BE2C (cell line): ENCODE results near the gene NR2C2AP.

ENCODE experiments used
- DNase-seq: peaks from one replicate; pipeline ENCODE4 v3.0.0-alpha.2; 2020
- H3K27me3 ChIP-seq: fragments of 250-450 bp; sonication (Bioruptor Pico); 2 replicates; pipeline ENCODE4 v1.5.1; 2020; ENCODE audit warnings: mild to moderate bottlenecking
- H3K36me3 ChIP-seq: fragments of 250-450 bp; sonication (Bioruptor Pico); 2 replicates; pipeline ENCODE4 v1.5.1; 2020; ENCODE audit warnings: mild to moderate bottlenecking
- H3K4me1 ChIP-seq: fragments of 250-450 bp; sonication (Bioruptor Pico); 2 replicates; pipeline ENCODE4 v1.5.1; 2020
- H3K4me3 ChIP-seq: 2 replicates; pipeline ENCODE4 v1.5.1; 2011; ENCODE audit warnings: low read depth, low read length
- H3K9me3 ChIP-seq: fragments of 250-450 bp; sonication (Bioruptor Pico); 2 replicates; pipeline ENCODE4 v1.5.1; 2020
- TF ChIP-seq, protein P1 (sequence below): IDR thresholded peaks from 2 replicates; pipeline ENCODE4 v1.5.1; 2012; ENCODE audit warnings: mild to moderate bottlenecking, low read depth, low read length

Gene NR2C2AP

GRCh38 chr19:19213426-19214158, 10.4 kb upstream of the NR2C2AP start:
- TF ChIP-seq, protein P1, sequence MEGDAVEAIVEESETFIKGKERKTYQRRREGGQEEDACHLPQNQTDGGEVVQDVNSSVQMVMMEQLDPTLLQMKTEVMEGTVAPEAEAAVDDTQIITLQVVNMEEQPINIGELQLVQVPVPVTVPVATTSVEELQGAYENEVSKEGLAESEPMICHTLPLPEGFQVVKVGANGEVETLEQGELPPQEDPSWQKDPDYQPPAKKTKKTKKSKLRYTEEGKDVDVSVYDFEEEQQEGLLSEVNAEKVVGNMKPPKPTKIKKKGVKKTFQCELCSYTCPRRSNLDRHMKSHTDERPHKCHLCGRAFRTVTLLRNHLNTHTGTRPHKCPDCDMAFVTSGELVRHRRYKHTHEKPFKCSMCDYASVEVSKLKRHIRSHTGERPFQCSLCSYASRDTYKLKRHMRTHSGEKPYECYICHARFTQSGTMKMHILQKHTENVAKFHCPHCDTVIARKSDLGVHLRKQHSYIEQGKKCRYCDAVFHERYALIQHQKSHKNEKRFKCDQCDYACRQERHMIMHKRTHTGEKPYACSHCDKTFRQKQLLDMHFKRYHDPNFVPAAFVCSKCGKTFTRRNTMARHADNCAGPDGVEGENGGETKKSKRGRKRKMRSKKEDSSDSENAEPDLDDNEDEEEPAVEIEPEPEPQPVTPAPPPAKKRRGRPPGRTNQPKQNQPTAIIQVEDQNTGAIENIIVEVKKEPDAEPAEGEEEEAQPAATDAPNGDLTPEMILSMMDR: no peak
- Histone ChIP-seq H3K36me3 (no peaks in the 10 kb centered on the region), H3K4me3 (no peak overlapping the region), H3K9me3 (no peaks in the 10 kb centered on the region; the same call in 1 of the 2 replicates), H3K4me1 (no peaks in the 10 kb centered on the region), H3K27me3 (peaks cover 29% of the 10 kb centered on the region)
- no peak for DNase-seq

DNA sequence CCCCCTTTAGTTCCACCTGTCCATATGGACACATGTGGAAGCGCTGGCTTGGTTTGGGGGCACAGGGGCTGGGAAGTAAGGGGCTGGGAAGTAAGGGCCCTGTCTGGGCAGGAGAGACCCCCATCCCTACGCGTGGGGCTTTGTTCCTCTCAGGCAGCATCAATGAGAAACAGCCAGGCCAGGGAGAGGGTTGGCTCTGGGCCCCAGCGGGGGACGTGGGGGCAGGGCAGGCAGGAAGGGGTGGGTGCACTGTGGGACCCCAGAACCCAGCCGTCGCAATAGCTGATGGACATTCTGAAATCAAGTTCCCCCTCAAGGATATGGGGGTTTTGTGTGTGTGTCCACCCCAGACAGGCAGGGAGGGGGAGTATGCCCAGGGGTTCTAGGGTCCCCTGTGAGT, 9.7 kb upstream of the NR2C2AP start:
- H3K4me1 ChIP-seq: no peaks in the 10 kb centered on the region
- no peak for DNase-seq
- H3K36me3 ChIP-seq: no peaks in the 10 kb centered on the region
- H3K9me3 ChIP-seq: no peaks in the 10 kb centered on the region; the same call in 1 of the 2 replicates
- H3K27me3 ChIP-seq: peaks cover 29% of the 10 kb centered on the region
- no peak overlapping the region for H3K4me3 ChIP-seq
- TF ChIP-seq, protein P1: no peak

DNA sequence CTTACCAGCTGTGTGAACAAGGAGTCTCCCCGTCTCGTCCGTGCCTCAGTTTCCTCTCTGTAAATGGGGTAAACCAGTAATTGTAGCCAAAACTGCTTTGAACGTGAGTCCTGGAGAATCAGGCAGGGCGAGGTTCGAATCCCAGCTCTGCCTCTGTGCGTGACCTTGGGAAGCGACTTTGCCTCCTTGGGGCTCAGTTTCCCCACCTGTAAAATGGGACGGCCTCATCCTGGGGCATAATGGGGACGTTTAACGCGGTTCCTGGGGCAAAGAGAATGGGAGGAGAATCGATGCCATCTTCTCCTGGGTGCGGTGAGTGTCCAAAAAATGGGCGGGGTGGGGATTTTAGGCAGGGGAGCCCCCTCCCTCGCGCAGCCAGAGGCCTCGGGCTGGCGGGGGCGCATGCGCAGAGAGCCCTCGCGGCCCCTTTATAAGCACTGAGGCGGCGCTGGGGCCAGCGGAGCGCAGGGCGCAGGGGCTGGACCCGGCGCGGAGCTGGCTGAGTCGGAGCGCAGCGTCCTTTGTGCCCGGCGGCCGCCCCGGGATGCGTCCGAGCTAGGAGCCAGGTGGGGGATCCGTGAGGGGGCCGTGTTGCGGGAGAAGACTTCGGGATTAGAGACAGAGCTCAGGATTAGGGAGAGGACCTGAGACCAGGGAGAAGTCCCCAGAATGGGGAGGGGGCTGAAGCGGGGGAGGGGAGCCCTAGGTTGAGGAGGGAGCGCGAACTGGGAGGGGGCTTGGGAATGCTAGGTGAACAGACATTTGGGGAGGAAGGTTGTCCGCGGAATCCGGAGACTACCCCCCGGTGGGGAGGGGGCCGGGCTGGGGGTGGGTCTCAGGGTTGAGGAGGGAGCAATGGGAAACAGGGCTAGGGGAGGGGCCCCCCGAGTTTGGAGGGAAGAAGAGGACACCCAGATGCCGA, 8.5 kb upstream of the NR2C2AP start, which contains the start of gene NCAN:
NCAN (plus strand) TSS at position 460 of the 922 bp plus-strand sequence. CDS start 4,996 bp downstream, outside the sequence.
- TF ChIP-seq, protein P1: no peak
- Histone ChIP-seq H3K36me3 (no peaks in the 10 kb centered on the region), H3K27me3 (peaks cover 29% of the 10 kb centered on the region), H3K4me1 (no peaks in the 10 kb centered on the region), H3K4me3 (no peak within 1 kb of the TSS), H3K9me3 (no peaks in the 10 kb centered on the region; the same call in 1 of the 2 replicates)
- DNase-seq: no peak

GRCh38 chr19:19209372-19209771, 6.2 kb upstream of the NR2C2AP start:
- no peaks in the 10 kb centered on the region for H3K9me3 ChIP-seq
- DNase-seq: no peak
- H3K36me3 ChIP-seq: no peaks in the 10 kb centered on the region
- no peaks in the 10 kb centered on the region for H3K4me1 ChIP-seq
- no peak overlapping the region for H3K4me3 ChIP-seq
- H3K27me3 ChIP-seq: peaks cover 34% of the 10 kb centered on the region
- TF ChIP-seq, protein P1: no peak

DNA sequence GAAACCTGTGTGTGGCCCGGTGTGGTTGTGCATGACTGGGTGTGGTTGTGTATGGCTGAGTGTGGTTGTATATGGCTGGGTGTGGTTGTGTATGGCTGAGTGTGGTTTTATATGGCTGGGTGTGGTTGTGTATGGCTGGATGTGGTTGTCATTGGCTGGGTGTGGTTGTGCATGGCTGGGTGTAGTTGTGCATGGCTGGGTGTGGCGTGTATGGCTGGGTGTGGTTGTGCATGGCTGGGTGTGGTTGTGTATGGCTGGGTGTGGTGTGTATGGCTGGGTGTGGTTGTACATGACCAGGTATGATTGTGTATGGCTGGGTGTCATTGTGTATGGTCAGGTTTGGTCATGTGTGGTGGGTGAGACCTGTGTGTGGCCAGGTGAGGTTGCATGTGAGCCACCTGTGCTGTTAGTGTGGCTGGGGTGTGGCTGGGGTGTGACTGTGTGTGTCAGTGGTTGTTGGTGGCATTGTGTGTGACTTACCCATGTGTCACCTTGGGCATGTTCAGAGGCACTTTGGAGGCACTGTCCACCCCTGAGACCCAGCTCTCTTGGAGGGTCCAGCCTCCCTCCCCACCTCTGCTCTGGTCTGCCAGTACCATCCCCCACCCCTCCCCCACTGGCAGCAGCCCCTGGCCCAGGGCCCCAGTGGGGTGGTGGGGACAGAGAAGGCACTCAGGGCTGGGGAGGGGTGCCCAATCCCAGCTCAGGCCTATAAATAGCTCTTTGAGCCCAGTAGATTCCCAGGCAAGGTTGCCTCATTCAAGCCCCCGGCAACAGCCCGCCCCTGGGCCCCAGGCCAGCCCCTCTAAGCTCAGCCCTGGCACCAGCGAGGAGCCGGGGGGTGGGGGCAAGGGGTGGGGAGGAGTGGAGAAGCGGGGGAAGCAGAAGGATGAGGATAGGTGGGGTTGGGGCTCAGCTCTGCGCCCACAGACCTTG, 4.7 kb upstream of the NR2C2AP start:
- no peaks in the 10 kb centered on the region for H3K9me3 ChIP-seq
- TF ChIP-seq, protein P1: no peak
- H3K4me3 ChIP-seq: no peak overlapping the region
- no peaks in the 10 kb centered on the region for H3K36me3 ChIP-seq
- DNase-seq: no peak
- no peaks in the 10 kb centered on the region for H3K4me1 ChIP-seq
- peaks cover 23% of the 10 kb centered on the region for H3K27me3 ChIP-seq
